ENCODE results near the gene ABHD15. TPM values are rescaled to one million over a fixed set of nuclear protein-coding genes. Genes with fewer than 3 reads are reported as not detected.
A peak's percentile ranks its signal among the peaks of the same experiment; 100 is the strongest.

Gene ABHD15
- total and polyA plus RNA-seq, 9 of the 15 experiments (the other 6 are each of a cell fraction or from before 2014, with no cell fraction given): 0.85 to 4.2 (median 2.1) TPM

DNA sequence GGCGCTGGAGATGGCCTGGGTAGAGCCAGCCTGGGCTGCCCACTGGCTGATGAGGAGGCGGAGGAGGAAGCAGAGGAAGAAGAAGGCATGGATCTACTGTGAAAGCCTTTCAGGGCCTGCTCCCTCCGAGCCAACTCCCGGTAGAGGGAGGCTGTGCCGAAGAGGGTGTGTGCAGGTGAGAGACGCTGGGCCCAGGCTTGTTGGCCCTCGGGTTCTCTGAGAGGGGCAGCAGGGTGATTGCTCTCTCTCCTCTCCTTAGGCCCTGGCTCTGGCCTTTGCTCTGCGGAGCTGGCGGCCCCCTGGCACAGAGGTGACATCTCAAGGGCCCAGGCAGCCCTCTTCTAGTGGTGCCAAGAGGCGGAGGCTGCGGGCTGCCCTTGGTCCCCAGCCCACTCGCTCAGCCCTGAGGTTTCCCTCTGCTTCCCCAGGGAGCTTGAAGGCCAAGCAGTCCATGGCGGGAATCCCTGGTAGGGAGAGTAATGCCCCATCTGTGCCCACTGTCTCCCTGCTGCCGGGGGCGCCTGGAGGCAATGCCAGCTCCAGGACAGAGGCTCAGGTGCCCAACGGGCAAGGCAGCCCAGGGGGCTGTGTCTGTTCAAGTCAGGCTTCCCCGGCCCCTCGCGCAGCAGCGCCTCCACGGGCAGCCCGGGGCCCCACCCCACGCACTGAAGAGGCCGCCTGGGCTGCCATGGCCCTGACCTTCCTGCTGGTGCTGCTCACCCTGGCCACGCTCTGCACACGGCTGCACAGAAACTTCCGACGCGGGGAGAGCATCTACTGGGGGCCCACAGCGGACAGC is 5.2 kb upstream of the ABHD15 start:
- ChIA-PET CTCF (ENCODE audit: low intra/inter-chr PET ratio) (interaction anchor here (1.0 kb wide), 1 partner anchor 353 kb away, joined by 3 read pairs; no protein-coding TSS in a partner anchor), POLR2A (interaction anchor here (1.0 kb wide), 1 partner anchor 10 kb away, joined by 4 read pairs; no protein-coding TSS in a partner anchor)
- TF ChIP-seq SRSF7 (optimal IDR thresholded peaks at IDR 0.05; ENCODE audit: low read depth, low read length): no peak
- TF ChIP-seq ZBTB26 (CRISPR knock-in tag; IDR thresholded peaks at IDR 0.05): no peak
- TF ChIP-seq HNRNPL (IDR thresholded peaks at IDR 0.05; ENCODE audit: low read depth, low read length): peak; percentile 6; the same call in 1 of the 2 replicates
- TF ChIP-seq SUPT5H (IDR thresholded peaks at IDR 0.05): no peak
- TF ChIP-seq RBFOX2 (IDR thresholded peaks at IDR 0.05; ENCODE audit: low read depth, low read length): peak; percentile 49
- TF ChIP-seq SFPQ (IDR thresholded peaks at IDR 0.05; ENCODE audit: low read depth, low read length): no peak
- no peak for TF ChIP-seq SREBF1 (IDR thresholded peaks at IDR 0.05; ENCODE audit: borderline replicate concordance, low read depth, low read length)
- TF ChIP-seq PCBP2 (IDR thresholded peaks at IDR 0.05; ENCODE audit: low read depth, low read length, poor library complexity, severe bottlenecking): no peak
- no peak for TF ChIP-seq DACH1 (IDR thresholded peaks at IDR 0.05; ENCODE audit: partially characterized antibody)
- TF ChIP-seq POLR2G (IDR thresholded peaks at IDR 0.05; ENCODE audit: low read depth, low read length): 0 out of 2 replicates have a peak, but pooled peaks have one; percentile 48
- no peak for TF ChIP-seq TBP (optimal IDR thresholded peaks at IDR 0.05; ENCODE audit: low read depth, low read length)
- no peak for TF ChIP-seq TAF9B (IDR thresholded peaks at IDR 0.05; ENCODE audit: partially characterized antibody)
- no peak for TF ChIP-seq MEF2A (IDR thresholded peaks at IDR 0.05; ENCODE audit: control insufficient read depth, low read depth, low read length)
- no peak for TF ChIP-seq FOXJ3 (CRISPR knock-in tag; IDR thresholded peaks at IDR 0.05)
- TF ChIP-seq ZNF3 (CRISPR knock-in tag; IDR thresholded peaks at IDR 0.05): no peak
- no peak for TF ChIP-seq CREM (IDR thresholded peaks at IDR 0.05; ENCODE audit: low read depth)
- TF ChIP-seq, protein P1, sequence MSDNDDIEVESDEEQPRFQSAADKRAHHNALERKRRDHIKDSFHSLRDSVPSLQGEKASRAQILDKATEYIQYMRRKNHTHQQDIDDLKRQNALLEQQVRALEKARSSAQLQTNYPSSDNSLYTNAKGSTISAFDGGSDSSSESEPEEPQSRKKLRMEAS (CRISPR knock-in tag; IDR thresholded peaks at IDR 0.05): no peak
- TF ChIP-seq NUFIP1 (IDR thresholded peaks at IDR 0.05; ENCODE audit: partially characterized antibody): no peak
- TF ChIP-seq MCM7 (IDR thresholded peaks at IDR 0.05): no peak

More for the DNA sequence above, 5.2 kb upstream of the ABHD15 start:
- Histone ChIP-seq H3K36me3 (ENCODE audit: control insufficient read depth, insufficient read depth, low read length) (peaks cover 38% of the 10 kb centered on the region; the same call in 2 of the 3 replicates), H4K20me1 (replicated peaks; ENCODE audit: control insufficient read depth, insufficient read depth, low read length) (no peaks in the 10 kb centered on the region), H3K9ac (ENCODE audit: insufficient read depth in 1 of 2, low read depth in 2 of 2, low read length in 2 of 2) (peak overlapping the region in 1 of 2 experiments; percentile 73; a peak in 1 of 4 replicates), H3K27ac (ENCODE audit: extremely low read depth, low read depth, low read length) (no peak overlapping the region), H3K4me1 (replicated peaks in 1 of 2; ENCODE audit: control insufficient read depth in 2 of 2, insufficient read depth in 2 of 2, low read length in 2 of 2) (peaks cover 3 to 67% of the 10 kb centered on the region in 2 experiments; a peak in 4 of 5 replicates), H3K4me2 (ENCODE audit: insufficient read depth, low read length) (no peak overlapping the region), H3K27me3 (ENCODE audit: control insufficient read depth in 2 of 2, insufficient read depth in 2 of 2, low read length in 2 of 2) (no peaks in the 10 kb centered on the region), H3K9me3 (replicated peaks; ENCODE audit: control insufficient read depth, insufficient read depth, low read depth, low read length) (no peaks in the 10 kb centered on the region), H2AFZ (ENCODE audit: low read depth, low read length) (no peak overlapping the region), H3K79me2 (ENCODE audit: control insufficient read depth, insufficient read depth, low read length) (no peaks in the 10 kb centered on the region), H3K4me3 (no peak overlapping the region), H3K9me1 (ENCODE audit: control insufficient read depth, insufficient read depth, low read length) (peaks cover 3% of the 10 kb centered on the region)
- no TSS peak for BruUV-seq (replicated peaks)
- intact Hi-C loops (cut with micrococcal nuclease) (no loop called here), in situ Hi-C loops (cut with MboI) (no loop called here)
- FAIRE-seq (no peak), ATAC-seq (no peak), DNase-seq (ENCODE audit: extremely low read depth in 1 of 4, low spot score in 3 of 4) (no peak)
- WGBS (ENCODE audit: insufficient coverage, low coverage, missing lambda C conversion rate): 77% methylated on average over 23 of the region's 30 CpGs
